Measurements from ENCODE around the gene UGCG. TPM values are rescaled to one million over a fixed set of nuclear protein-coding genes. Genes with fewer than 3 reads are reported as not detected.

Gene UGCG
- total RNA-seq, 1 experiment from 2014 or later = 23.1 TPM

- POLR2A ChIA-PET (ENCODE audit: low non-redundant PET) = no interaction called here
- BruUV-seq (replicated peaks) = no TSS peak
These were observed 7.4 kb downstream of the UGCG start for GRCh38 chr9:111904026-111904425.

GRCh38 chr9:111904891-111905291, 8.3 kb downstream of the UGCG start:
- CTCF ChIA-PET = no interaction called here
- Histone ChIP-seq H3K36me3 (ENCODE audit: insufficient read depth, low read length, poor library complexity, severe bottlenecking) (no peaks in the 10 kb centered on the region), H3K27me3 (replicated peaks; ENCODE audit: insufficient read depth, low read depth, low read length, poor library complexity) (no peaks in the 10 kb centered on the region), H3K27ac (ENCODE audit: low read depth, low read length, poor library complexity, severe bottlenecking) (no peak overlapping the region), H3K9me3 (ENCODE audit: low read depth, low read length, poor library complexity, severe bottlenecking) (no peaks in the 10 kb centered on the region), H3K4me1 (ENCODE audit: insufficient read depth, low read length, poor library complexity, severe bottlenecking) (peaks cover 5% of the 10 kb centered on the region), H3K4me3 (ENCODE audit: low read depth, low read length, poor library complexity, severe bottlenecking) (no peak overlapping the region)
- DNase-seq (ENCODE audit: low spot score) = no peak
- POLR2A ChIA-PET (ENCODE audit: low non-redundant PET) = no interaction called here
- TF ChIP-seq CTCF (conservative IDR thresholded peaks at IDR 0.05; ENCODE audit: low read depth, low read length) (no peak), EZH2 (IDR thresholded peaks at IDR 0.05; ENCODE audit: borderline replicate concordance, low read depth, low read length, poor library complexity, severe bottlenecking) (no peak)
- intact Hi-C loops (cut with micrococcal nuclease; ENCODE audit: unreplicated experiment) = no loop called here
- no TSS peak for BruUV-seq (replicated peaks)

More at GRCh38 chr9:111904026-111904425, 7.4 kb downstream of the UGCG start:
- H3K27ac ChIP-seq (ENCODE audit: low read depth, low read length, poor library complexity, severe bottlenecking) = no peak overlapping the region
- DNase-seq (ENCODE audit: low spot score) = no peak
- peaks cover 11% of the 10 kb centered on the region for H3K4me1 ChIP-seq (ENCODE audit: insufficient read depth, low read length, poor library complexity, severe bottlenecking)
- CTCF ChIA-PET = no interaction called here
- no peaks in the 10 kb centered on the region for H3K9me3 ChIP-seq (ENCODE audit: low read depth, low read length, poor library complexity, severe bottlenecking)
- no peaks in the 10 kb centered on the region for H3K27me3 ChIP-seq (replicated peaks; ENCODE audit: insufficient read depth, low read depth, low read length, poor library complexity)
- intact Hi-C loops (cut with micrococcal nuclease; ENCODE audit: unreplicated experiment) = no loop called here
- TF ChIP-seq CTCF (conservative IDR thresholded peaks at IDR 0.05; ENCODE audit: low read depth, low read length) (no peak), EZH2 (IDR thresholded peaks at IDR 0.05; ENCODE audit: borderline replicate concordance, low read depth, low read length, poor library complexity, severe bottlenecking) (no peak)
- no peak overlapping the region for H3K4me3 ChIP-seq (ENCODE audit: low read depth, low read length, poor library complexity, severe bottlenecking)
- H3K36me3 ChIP-seq (ENCODE audit: insufficient read depth, low read length, poor library complexity, severe bottlenecking) = no peaks in the 10 kb centered on the region

GRCh38 chr9:111907147-111907546, 10.5 kb downstream of the UGCG start:
- H3K27ac ChIP-seq (ENCODE audit: low read depth, low read length, poor library complexity, severe bottlenecking) = no peak overlapping the region
- H3K36me3 ChIP-seq (ENCODE audit: insufficient read depth, low read length, poor library complexity, severe bottlenecking) = no peaks in the 10 kb centered on the region
- no peaks in the 10 kb centered on the region for H3K9me3 ChIP-seq (ENCODE audit: low read depth, low read length, poor library complexity, severe bottlenecking)
- TF ChIP-seq CTCF (conservative IDR thresholded peaks at IDR 0.05; ENCODE audit: low read depth, low read length) = no peak
- no peak for TF ChIP-seq EZH2 (IDR thresholded peaks at IDR 0.05; ENCODE audit: borderline replicate concordance, low read depth, low read length, poor library complexity, severe bottlenecking)
- no peak overlapping the region for H3K4me3 ChIP-seq (ENCODE audit: low read depth, low read length, poor library complexity, severe bottlenecking)
- H3K4me1 ChIP-seq (ENCODE audit: insufficient read depth, low read length, poor library complexity, severe bottlenecking) = no peaks in the 10 kb centered on the region
- DNase-seq (ENCODE audit: low spot score) = no peak
- POLR2A ChIA-PET (ENCODE audit: low non-redundant PET) = no interaction called here
- no TSS peak for BruUV-seq (replicated peaks)
- intact Hi-C loops (cut with micrococcal nuclease; ENCODE audit: unreplicated experiment) = no loop called here
- no peaks in the 10 kb centered on the region for H3K27me3 ChIP-seq (replicated peaks; ENCODE audit: insufficient read depth, low read depth, low read length, poor library complexity)
- CTCF ChIA-PET = interaction anchor here (0.6 kb wide), 1 partner anchor 26 kb away, joined by 4 read pairs; no protein-coding TSS in a partner anchor

Data from A673 (cell line).